A673 (cell line): ENCODE measurements around the gene KIF26B. TPM values are rescaled to one million over a fixed set of nuclear protein-coding genes. Genes with fewer than 3 reads are reported as not detected.
"Not testable (repeated sequence)": the region's sequence is repeated elsewhere in the genome, so short reads cannot be mapped to it uniquely, and the experiment has no call there.

Experiments used
- BruUV-seq: library from RNA; stranded (reverse); fragments of 400-500 nt; replicated peaks from 2 replicates; lab custom pipeline; 2021; lab: Mats Ljungman, UMichigan
- CTCF ChIA-PET: fragments of 300-600 bp; sonication (Branson Sonifier 250); formaldehyde crosslinking; loops from one replicate; lab custom pipeline; 2022; ENCODE audit warnings: antibody characterized with exemption; lab: Charles Lee
- POLR2A ChIA-PET: fragments of 300-600 bp; sonication (Branson Sonifier 250); formaldehyde crosslinking; loops from one replicate; lab custom pipeline; 2022; ENCODE audit warnings: antibody characterized with exemption; ENCODE audit not compliant: low non-redundant PET; lab: Charles Lee
- DNase-seq: peaks from one replicate; pipeline ENCODE4 v3.0.0-alpha.2; 2015; ENCODE audit warnings: low spot score
- H3K27ac ChIP-seq: fragments of 200-600 bp; sonication (generic); 2 replicates; pipeline ENCODE4 v1.5.1; 2016; ENCODE audit warnings: mixed run types, low read depth, mild to moderate bottlenecking, mixed read lengths, antibody characterized with exemption, low read length; ENCODE audit not compliant: poor library complexity, severe bottlenecking
- H3K27me3 ChIP-seq: fragments of 200-600 bp; sonication (generic); replicated peaks from 2 replicates; pipeline ENCODE4 v1.6.1; 2017; ENCODE audit warnings: mixed run types, low read depth, mild to moderate bottlenecking, mixed read lengths, antibody characterized with exemption, low read length; ENCODE audit not compliant: insufficient read depth, poor library complexity
- H3K36me3 ChIP-seq: fragments of 200-600 bp; sonication (generic); 2 replicates; pipeline ENCODE4 v1.6.1; 2016; ENCODE audit warnings: mixed run types, mild to moderate bottlenecking, mixed read lengths, antibody characterized with exemption, low read length; ENCODE audit not compliant: insufficient read depth, poor library complexity, severe bottlenecking
- H3K4me1 ChIP-seq: fragments of 200-600 bp; sonication (generic); 2 replicates; pipeline ENCODE4 v1.6.1; 2017; ENCODE audit warnings: mixed run types, mild to moderate bottlenecking, mixed read lengths, antibody characterized with exemption, low read length; ENCODE audit not compliant: insufficient read depth, poor library complexity, severe bottlenecking
- H3K4me3 ChIP-seq: fragments of 200-600 bp; sonication (generic); 2 replicates; pipeline ENCODE4 v1.5.1; 2016; ENCODE audit warnings: low read depth, mixed run types, mild to moderate bottlenecking, mixed read lengths, low read length; ENCODE audit not compliant: poor library complexity, severe bottlenecking
- H3K9me3 ChIP-seq: fragments of 200-600 bp; sonication (generic); 2 replicates; pipeline ENCODE4 v1.6.1; 2016; ENCODE audit warnings: mixed run types, low read depth, mild to moderate bottlenecking, mixed read lengths, antibody characterized with exemption, low read length; ENCODE audit not compliant: poor library complexity, severe bottlenecking
- EZH2 ChIP-seq: fragments of 200-600 bp; sonication (generic); IDR thresholded peaks from 2 replicates; pipeline ENCODE4 v1.6.1; 2017; ENCODE audit warnings: borderline replicate concordance, low read depth, mild to moderate bottlenecking, mixed read lengths, antibody characterized with exemption, low read length; ENCODE audit not compliant: poor library complexity, severe bottlenecking
- intact Hi-C: fragments of 100-400 bp; cut with micrococcal nuclease; formaldehyde crosslinking; loops from one replicate; pipeline ENCODE4 v1.10.0; 2022; ENCODE audit not compliant: unreplicated experiment
- total RNA-seq: library from RNA; stranded (reverse); gene quantifications from 2 replicates; pipeline ENCODE4 v1.2.3, GENCODE V29; 2021
- TF ChIP-seq, protein P1 (sequence below): fragments of 300-800, 200-600 bp; sonication (generic); conservative IDR thresholded peaks from 2 replicates; pipeline ENCODE4 v1.5.1; 2017; ENCODE audit warnings: low read depth, mild to moderate bottlenecking, antibody characterized with exemption, low read length, moderate library complexity, mixed read lengths

Gene KIF26B
- total RNA-seq, 1 experiment from 2014 or later, result not detected

DNA sequence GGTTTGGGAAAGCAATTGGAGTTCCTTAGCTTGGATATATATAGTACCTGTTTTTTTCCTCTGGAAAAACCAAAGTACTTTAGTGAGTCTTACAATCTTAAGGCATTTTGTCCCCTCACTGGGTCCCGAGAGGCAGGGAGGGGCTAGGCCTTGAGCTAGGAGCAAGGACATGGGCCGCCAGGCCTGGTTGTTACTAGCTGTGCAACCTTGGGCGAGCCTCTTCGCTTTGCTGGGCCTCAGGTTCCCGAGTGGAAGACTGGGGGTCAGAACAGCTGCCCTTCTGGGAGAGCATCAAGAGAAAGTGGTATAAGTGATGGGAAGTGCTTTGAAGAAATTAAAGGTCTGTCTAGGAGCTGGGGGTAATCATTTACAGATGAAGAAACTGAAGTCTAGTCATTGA, 553.2 kb downstream of the KIF26B start:
- ChIA-PET POLR2A (no interaction called here), CTCF (no interaction called here)
- Histone ChIP-seq H3K27me3 (no peaks in the 10 kb centered on the region), H3K4me3 (no peak overlapping the region), H3K27ac (no peak overlapping the region), H3K4me1 (no peaks in the 10 kb centered on the region), H3K36me3 (no peaks in the 10 kb centered on the region), H3K9me3 (no peaks in the 10 kb centered on the region)
- no peak for DNase-seq
- no TSS peak for BruUV-seq
- intact Hi-C loops, result no loop called here
- TF ChIP-seq, protein P1, sequence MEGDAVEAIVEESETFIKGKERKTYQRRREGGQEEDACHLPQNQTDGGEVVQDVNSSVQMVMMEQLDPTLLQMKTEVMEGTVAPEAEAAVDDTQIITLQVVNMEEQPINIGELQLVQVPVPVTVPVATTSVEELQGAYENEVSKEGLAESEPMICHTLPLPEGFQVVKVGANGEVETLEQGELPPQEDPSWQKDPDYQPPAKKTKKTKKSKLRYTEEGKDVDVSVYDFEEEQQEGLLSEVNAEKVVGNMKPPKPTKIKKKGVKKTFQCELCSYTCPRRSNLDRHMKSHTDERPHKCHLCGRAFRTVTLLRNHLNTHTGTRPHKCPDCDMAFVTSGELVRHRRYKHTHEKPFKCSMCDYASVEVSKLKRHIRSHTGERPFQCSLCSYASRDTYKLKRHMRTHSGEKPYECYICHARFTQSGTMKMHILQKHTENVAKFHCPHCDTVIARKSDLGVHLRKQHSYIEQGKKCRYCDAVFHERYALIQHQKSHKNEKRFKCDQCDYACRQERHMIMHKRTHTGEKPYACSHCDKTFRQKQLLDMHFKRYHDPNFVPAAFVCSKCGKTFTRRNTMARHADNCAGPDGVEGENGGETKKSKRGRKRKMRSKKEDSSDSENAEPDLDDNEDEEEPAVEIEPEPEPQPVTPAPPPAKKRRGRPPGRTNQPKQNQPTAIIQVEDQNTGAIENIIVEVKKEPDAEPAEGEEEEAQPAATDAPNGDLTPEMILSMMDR, result no peak
- TF ChIP-seq EZH2, result no peak

DNA sequence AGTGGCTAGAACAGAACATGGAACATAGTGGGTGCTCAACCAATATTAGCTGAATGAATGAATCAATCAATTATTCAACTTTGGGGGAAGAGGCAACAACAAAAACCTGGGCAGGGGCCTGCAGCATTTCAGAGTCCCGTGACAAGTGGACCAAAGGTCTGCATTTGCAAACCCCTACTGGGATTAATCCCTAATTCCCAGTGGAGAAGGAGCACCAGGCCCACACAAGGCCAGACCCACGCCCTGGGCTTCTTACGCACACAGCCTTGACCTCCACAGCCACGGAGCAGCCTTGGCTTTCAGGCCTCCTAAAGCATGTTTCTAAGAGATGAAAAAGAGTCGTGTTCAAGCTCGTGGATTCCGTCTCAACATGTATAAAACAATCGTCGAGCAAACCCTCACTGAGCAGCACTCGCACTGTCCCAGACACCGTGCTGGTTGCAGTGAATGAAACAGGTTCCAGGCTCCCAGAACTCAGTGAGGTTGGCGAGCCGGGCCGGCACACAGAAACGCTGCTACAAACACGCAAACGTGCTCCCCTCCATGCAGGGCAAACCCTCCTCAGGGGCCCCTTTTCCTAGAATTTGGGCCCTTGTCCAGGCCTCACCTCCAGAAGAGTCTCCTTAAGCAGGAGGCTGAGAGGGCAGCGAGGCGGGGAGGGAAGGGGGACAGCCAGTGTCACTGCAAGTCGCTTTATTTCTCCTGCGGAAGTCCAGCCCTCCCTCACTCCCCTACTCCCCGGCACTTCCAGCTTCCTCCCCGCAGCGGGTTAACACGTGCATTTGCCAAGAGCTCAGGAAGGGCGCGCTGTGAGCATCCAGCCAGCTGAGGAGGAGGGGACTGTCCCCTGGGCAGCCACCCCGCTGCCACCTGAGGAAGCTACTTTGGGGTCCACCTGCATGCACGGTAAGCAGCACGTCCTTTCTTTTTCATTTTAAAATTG, 556.4 kb downstream of the KIF26B start:
- Histone ChIP-seq H3K36me3 (no peaks in the 10 kb centered on the region), H3K27ac (no peak overlapping the region), H3K9me3 (no peaks in the 10 kb centered on the region), H3K4me1 (no peaks in the 10 kb centered on the region), H3K27me3 (no peaks in the 10 kb centered on the region), H3K4me3 (no peak overlapping the region)
- no peak for TF ChIP-seq EZH2
- TF ChIP-seq, protein P1, result no peak
- DNase-seq, result no peak
- BruUV-seq, result no TSS peak
- POLR2A ChIA-PET, result no interaction called here
- CTCF ChIA-PET, result no interaction called here
- intact Hi-C loops, result no loop called here

DNA sequence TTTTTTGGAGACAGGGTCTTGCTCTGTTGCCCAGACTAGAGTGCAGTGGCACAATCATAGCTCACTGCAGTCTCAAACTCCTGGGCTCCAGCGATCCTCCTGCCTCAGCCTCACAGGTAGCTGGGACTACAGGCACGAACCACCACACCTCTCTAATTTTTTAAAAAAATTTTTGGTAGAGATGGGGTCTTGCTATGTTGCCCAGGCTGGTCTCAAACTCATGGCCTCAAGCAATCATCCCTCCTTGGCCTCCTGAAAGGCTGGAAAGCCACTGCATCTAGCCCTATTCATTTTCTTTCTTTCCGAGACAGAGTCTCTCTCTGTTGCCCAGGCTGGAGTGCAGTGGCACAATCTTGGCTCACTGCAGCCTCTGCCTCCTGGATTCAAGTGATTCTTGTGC, 559.2 kb downstream of the KIF26B start:
- DNase-seq, H3K9me3 ChIP-seq, CTCF ChIA-PET, H3K4me3 ChIP-seq, intact Hi-C loops, BruUV-seq, H3K27me3 ChIP-seq, H3K27ac ChIP-seq, H3K4me1 ChIP-seq, POLR2A ChIA-PET, H3K36me3 ChIP-seq: not testable (repeated sequence)
